NCI-H510A (cell line): ENCODE measurements around the gene RFNG.

Experiments used
- DNase-seq: peaks from one replicate; lab custom pipeline; 2025; lab: John Stamatoyannopoulos, UW

The RFNG gene

GRCh38 chr17:82089723-82090548, 38.3 kb upstream of the RFNG start:
- no peak for DNase-seq

- no peak for DNase-seq
Measured at GRCh38 chr17:82088838-82089722, 37.5 kb upstream of the RFNG start.

GRCh38 chr17:82087961-82088837, 36.6 kb upstream of the RFNG start:
- no peak for DNase-seq

- no peak for DNase-seq
Measured at GRCh38 chr17:82086941-82087906, 35.6 kb upstream of the RFNG start.

- no peak for DNase-seq
Measured at GRCh38 chr17:82085931-82086764, 34.5 kb upstream of the RFNG start.

- DNase-seq = no peak
Measured at GRCh38 chr17:82085031-82085861, 33.6 kb upstream of the RFNG start.

- no peak for DNase-seq
Measured at GRCh38 chr17:82084373-82085030, 32.9 kb upstream of the RFNG start.

GRCh38 chr17:82083533-82084359, 32.1 kb upstream of the RFNG start:
- no peak for DNase-seq

- DNase-seq = no peak
Measured at GRCh38 chr17:82083009-82083408, 31.4 kb upstream of the RFNG start.

- no peak for DNase-seq
Measured at GRCh38 chr17:82082456-82082855, 30.8 kb upstream of the RFNG start.

GRCh38 chr17:82081966-82082365, 30.4 kb upstream of the RFNG start:
- no peak for DNase-seq

- no peak for DNase-seq
Measured at GRCh38 chr17:82081546-82081945, 29.9 kb upstream of the RFNG start.

GRCh38 chr17:82080789-82081464, 29.3 kb upstream of the RFNG start:
- DNase-seq = no peak

- DNase-seq = no peak
Measured at GRCh38 chr17:82080048-82080788, 28.6 kb upstream of the RFNG start.

- no peak for DNase-seq
Measured at GRCh38 chr17:82079001-82079677, 27.5 kb upstream of the RFNG start.

GRCh38 chr17:82078433-82078832, 26.8 kb upstream of the RFNG start:
- no peak for DNase-seq
